Bronchial epithelial cell (primary cell): ENCODE results near the gene PRKCE. TPM values are rescaled to one million over a fixed set of nuclear protein-coding genes. Genes with fewer than 3 reads are reported as not detected.

Source experiments
- DNase-seq: peaks from one replicate; pipeline ENCODE4 v3.0.0-alpha.2; 2010; ENCODE audit warnings: low read depth
- FAIRE-seq: peaks from 2 replicates; lab custom pipeline; 2011; peaks lifted over from hg19 to GRCh38; lab: Jason Lieb, UNC
- H3K27me3 ChIP-seq: 2 replicates; pipeline ENCODE4 v1.5.1; 2011; ENCODE audit warnings: low read length; ENCODE audit not compliant: control insufficient read depth, insufficient read depth
- H3K36me3 ChIP-seq: 2 replicates; pipeline ENCODE4 v1.5.1; 2011; ENCODE audit warnings: low read length; ENCODE audit not compliant: control insufficient read depth, insufficient read depth
- H3K4me3 ChIP-seq: 2 replicates; pipeline ENCODE4 v1.5.1; 2011; ENCODE audit warnings: mild to moderate bottlenecking, low read depth, low read length, control low read depth
- total RNA-seq: library from RNA; depleted of rRNA; stranded (reverse); fragments of >200 nt; gene quantifications from 2 replicates; pipeline ENCODE4 v1.2.1, GENCODE V29; 2014
- TF ChIP-seq, protein P1 (sequence below): IDR thresholded peaks from 2 replicates; pipeline ENCODE4 v1.5.1; 2011; ENCODE audit warnings: mild to moderate bottlenecking, moderate library complexity, low read length, control low read depth, inconsistent platforms; ENCODE audit not compliant: insufficient read depth, severe bottlenecking

Gene PRKCE
- total RNA-seq, 1 donor from 2014 or later, result 6.3 TPM

DNA sequence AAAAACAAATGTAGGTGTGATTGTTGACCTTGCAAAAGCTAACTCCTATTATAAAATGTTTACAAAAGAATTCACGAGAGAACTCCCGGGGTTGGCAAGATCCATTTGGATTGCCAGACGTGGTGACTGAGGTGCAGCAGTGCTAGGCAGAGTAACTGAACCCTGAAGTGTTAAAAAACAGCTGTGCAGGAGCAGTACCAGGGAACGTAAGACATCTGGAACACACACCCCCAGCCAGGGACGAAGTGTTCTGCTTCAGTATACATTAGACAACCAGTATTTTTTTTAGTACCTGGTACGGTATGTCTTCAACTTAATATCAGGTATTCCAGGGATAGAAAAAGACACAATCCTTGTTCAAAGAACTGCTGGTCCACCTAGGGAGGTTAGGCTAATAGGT, 373.6 kb downstream of the PRKCE start:
- FAIRE-seq (no peak), DNase-seq (no peak)
- Histone ChIP-seq H3K4me3 (no peak overlapping the region), H3K36me3 (no peaks in the 10 kb centered on the region), H3K27me3 (no peaks in the 10 kb centered on the region)
- TF ChIP-seq, protein P1, sequence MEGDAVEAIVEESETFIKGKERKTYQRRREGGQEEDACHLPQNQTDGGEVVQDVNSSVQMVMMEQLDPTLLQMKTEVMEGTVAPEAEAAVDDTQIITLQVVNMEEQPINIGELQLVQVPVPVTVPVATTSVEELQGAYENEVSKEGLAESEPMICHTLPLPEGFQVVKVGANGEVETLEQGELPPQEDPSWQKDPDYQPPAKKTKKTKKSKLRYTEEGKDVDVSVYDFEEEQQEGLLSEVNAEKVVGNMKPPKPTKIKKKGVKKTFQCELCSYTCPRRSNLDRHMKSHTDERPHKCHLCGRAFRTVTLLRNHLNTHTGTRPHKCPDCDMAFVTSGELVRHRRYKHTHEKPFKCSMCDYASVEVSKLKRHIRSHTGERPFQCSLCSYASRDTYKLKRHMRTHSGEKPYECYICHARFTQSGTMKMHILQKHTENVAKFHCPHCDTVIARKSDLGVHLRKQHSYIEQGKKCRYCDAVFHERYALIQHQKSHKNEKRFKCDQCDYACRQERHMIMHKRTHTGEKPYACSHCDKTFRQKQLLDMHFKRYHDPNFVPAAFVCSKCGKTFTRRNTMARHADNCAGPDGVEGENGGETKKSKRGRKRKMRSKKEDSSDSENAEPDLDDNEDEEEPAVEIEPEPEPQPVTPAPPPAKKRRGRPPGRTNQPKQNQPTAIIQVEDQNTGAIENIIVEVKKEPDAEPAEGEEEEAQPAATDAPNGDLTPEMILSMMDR, result no peak

DNA sequence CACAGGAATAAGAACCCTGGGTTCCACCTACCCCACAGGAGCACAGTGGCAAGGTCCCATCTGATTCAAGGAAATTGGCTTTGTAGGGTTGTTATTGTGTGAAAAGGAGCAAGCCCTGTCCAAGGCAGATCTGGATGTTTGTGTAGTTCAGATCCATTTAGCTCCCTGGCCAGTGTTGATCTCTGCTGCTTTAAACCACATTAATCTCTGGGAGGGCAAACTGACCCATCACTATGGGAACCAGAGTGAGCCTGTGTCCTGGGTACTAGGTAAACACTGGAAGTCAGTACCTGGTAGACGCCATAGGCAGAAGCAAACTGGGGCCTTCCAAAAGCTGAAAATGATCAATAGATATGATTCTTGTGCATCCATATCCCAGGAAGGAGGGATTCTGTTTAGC, 374.2 kb downstream of the PRKCE start:
- no peak for FAIRE-seq
- no peak overlapping the region for H3K4me3 ChIP-seq
- H3K27me3 ChIP-seq, result no peaks in the 10 kb centered on the region
- no peak for DNase-seq
- TF ChIP-seq, protein P1, result no peak
- H3K36me3 ChIP-seq, result no peaks in the 10 kb centered on the region

DNA sequence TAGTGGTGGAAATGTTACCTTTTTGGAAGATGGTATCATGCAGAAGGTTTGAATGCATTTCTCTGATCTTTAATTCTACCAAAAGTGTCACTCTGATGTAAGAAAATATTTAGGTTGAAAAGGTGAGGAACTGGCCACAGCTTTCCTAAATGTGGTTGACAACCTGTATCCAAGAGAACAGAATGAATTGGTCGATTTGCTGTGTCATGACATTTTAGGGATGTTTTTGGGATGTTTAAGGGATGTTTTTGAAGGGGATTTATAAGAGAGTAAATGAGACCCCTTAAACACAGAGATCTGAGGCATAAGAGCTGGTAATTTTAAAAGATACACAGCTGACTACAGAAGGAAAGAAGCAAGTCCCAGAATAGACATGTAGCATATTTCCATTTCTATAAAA, 375.0 kb downstream of the PRKCE start:
- Histone ChIP-seq H3K4me3 (no peak overlapping the region), H3K27me3 (no peaks in the 10 kb centered on the region), H3K36me3 (no peaks in the 10 kb centered on the region)
- FAIRE-seq (no peak), DNase-seq (no peak)
- TF ChIP-seq, protein P1, result no peak

- TF ChIP-seq, protein P1, result no peak
- no peak for FAIRE-seq
- Histone ChIP-seq H3K4me3 (no peak overlapping the region), H3K36me3 (no peaks in the 10 kb centered on the region), H3K27me3 (no peaks in the 10 kb centered on the region)
- peak; percentile 97 for DNase-seq
Measured at GRCh38 chr2:46029332-46029811, 377.9 kb downstream of the PRKCE start.

DNA sequence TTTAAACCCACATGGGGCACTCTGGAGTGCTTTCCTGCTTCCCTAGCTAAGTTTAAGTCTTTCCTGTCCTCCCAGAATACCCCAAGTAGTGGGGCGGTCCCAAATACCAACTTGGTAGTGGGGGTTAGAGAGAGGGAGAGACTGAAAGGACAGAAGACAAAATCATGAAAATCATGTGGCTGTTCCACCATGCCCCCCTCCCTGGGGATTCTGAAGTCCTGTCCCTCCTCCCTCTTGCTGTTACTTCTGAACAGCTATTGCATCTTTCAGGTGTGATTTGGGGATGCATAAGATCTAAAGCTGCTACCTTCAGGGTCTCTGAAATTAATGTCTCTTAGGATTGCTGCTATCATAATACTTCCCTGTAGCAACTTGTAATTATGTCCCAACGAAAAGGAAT, 378.9 kb downstream of the PRKCE start:
- TF ChIP-seq, protein P1, result no peak
- FAIRE-seq (no peak), DNase-seq (no peak)
- Histone ChIP-seq H3K27me3 (no peaks in the 10 kb centered on the region), H3K36me3 (no peaks in the 10 kb centered on the region), H3K4me3 (no peak overlapping the region)

GRCh38 chr2:46032161-46032813, 380.8 kb downstream of the PRKCE start:
- FAIRE-seq (no peak), DNase-seq (peak; percentile 50)
- no peaks in the 10 kb centered on the region for H3K36me3 ChIP-seq
- TF ChIP-seq, protein P1, result no peak
- no peak overlapping the region for H3K4me3 ChIP-seq
- H3K27me3 ChIP-seq, result no peaks in the 10 kb centered on the region
